Mononuclear cell (primary cell): Measurements from ENCODE around the gene DOCK6. TPM values are rescaled to one million over a fixed set of nuclear protein-coding genes. Genes with fewer than 3 reads are reported as not detected.

ENCODE experiments used
- H3K27me3 ChIP-seq: 2 replicates; pipeline ENCODE4 v1.6.0; 2011; ENCODE audit warnings: low read length, control low read depth; ENCODE audit not compliant: insufficient read depth
- H3K4me1 ChIP-seq: 2 replicates; pipeline ENCODE4 v1.5.1; 2011; ENCODE audit warnings: mild to moderate bottlenecking, low read length, control low read depth; ENCODE audit not compliant: insufficient read depth
- H3K4me3 ChIP-seq: 2 replicates; pipeline ENCODE4 v1.5.1; 2011; ENCODE audit warnings: mild to moderate bottlenecking, low read length, moderate library complexity
- H3K9me3 ChIP-seq: 2 replicates; pipeline ENCODE4 v1.5.1; 2011; ENCODE audit warnings: low read depth, mild to moderate bottlenecking, control low read depth, low read length
- total RNA-seq: library from RNA; depleted of rRNA; stranded (reverse); fragments of >200 nt; gene quantifications from one replicate; pipeline ENCODE4 v1.2.3, GENCODE V29; 2012

Gene DOCK6
- total RNA-seq, 1 donor: 0.10 TPM

DNA sequence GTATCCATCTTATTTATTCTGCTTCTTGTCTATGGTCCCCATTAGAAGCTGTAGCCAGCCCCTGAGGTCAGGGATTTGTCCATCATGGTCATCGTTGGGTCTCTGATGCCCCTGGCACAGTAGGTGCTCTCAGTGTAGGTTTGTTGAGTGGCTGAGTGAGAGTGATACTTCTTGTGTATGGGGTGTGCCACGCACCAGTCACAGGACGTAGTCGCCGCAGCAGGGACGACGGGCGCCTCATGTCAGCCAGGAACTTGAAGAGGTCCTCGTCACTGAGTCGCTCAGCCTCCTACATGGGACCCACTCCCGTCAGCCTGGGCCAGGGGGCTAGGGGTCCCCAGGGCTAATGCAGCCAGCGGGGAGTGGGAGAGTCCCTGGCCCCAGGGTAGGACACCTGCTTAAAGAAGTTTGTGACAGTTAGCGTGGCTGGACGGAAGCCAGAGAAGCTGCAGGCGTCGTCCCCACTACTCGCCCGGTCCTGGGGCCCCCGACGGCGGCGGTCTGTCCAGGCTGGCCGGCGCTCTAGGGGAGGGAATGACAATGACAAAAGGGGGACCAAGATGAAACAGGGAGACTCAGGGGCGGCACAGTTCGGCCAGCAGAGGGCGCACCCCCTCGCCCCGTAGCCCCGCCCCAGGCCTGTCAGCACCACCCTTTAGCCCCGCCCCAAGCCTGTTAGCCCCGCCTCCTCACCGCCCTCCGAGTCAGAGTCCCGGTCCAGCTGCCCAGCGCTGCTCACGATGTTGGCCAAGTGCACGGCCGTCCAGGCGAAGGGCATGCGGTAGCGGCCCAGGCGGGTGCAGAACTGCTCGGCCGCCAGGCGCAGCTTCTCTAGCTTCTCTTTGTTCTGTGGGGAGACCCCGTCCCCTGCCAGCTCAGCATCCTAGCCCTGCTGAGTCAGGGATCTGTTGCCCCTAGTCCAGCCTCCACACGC, 19.2 kb downstream of the DOCK6 start:
- H3K4me3 ChIP-seq: no peak overlapping the region
- H3K27me3 ChIP-seq: no peaks in the 10 kb centered on the region
- peaks cover 5% of the 10 kb centered on the region for H3K4me1 ChIP-seq
- H3K9me3 ChIP-seq: no peaks in the 10 kb centered on the region

DNA sequence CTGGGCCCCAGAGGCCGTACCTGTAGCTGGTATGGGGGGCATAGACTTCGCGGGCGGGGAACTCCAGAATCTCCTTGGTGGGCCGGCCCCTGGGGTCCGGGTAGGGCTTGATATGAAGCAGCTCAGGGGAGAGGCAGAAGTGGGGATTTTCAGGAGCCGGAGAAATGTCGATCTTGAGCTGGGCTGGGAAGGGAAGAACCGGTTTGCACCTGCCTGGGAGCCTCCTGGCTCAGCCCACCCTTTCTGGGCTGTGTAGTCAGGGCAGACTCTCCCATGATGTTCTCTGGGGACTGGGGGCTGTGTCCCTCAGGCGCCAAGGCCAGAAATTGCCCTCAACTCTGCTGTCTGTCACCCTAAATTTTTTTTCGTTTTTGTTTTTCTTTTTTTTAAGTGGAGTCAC, 20.3 kb downstream of the DOCK6 start:
- Histone ChIP-seq H3K9me3 (no peaks in the 10 kb centered on the region), H3K27me3 (no peaks in the 10 kb centered on the region), H3K4me1 (peaks cover 5% of the 10 kb centered on the region), H3K4me3 (no peak overlapping the region)

DNA sequence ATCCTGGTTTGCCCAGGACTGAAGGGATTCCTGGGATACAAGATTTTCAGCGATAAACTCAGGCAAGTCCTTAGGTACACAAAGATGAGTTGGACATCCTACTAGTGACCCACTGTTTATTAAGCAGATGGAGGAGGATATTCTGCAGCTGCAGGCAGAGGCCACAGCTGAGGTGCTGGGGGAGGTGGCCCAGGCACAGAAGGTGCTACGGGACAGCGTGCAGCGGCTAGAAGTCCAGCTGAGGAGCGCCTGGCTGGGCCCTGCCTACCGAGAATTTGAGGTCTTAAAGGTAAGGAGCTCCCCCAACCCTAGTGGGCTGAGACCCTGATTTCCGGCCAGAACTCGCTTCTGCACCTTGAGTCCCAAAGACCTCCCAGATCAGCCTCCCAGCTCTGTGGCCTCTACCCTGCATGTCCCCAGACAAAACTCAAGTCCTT, 22.3 kb downstream of the DOCK6 start:
- H3K27me3 ChIP-seq: no peaks in the 10 kb centered on the region
- H3K4me3 ChIP-seq: no peak overlapping the region
- H3K4me1 ChIP-seq: peaks cover 5% of the 10 kb centered on the region
- no peaks in the 10 kb centered on the region for H3K9me3 ChIP-seq

DNA sequence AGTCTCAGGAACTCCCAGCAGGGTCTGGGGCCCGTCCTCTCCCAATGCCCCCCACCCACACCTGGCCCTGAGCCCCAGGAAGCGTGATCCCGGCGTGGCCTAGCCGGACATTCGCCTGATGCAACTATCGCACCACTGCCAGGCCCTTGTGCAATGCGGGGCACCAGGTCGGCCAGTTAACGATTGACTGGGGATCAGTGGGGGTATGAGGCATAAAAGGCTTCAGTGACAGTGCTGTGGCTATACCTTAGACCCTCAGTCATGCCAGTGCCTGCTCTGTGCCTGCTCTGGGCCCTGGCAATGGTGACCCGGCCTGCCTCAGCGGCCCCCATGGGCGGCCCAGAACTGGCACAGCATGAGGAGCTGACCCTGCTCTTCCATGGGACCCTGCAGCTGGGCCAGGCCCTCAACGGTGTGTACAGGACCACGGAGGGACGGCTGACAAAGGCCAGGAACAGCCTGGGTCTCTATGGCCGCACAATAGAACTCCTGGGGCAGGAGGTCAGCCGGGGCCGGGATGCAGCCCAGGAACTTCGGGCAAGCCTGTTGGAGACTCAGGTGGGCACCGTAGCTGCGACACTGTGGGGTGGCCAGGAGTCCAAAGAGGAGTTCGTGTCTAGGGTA, 22.8 kb downstream of the DOCK6 start, which contains the start of gene ANGPTL8:
TSS of gene ANGPTL8 (plus strand) at position 243 of the 624 bp plus-strand sequence. CDS start at position 262, 19 bp downstream.
- Histone ChIP-seq H3K4me1 (peaks cover 5% of the 10 kb centered on the region), H3K4me3 (no peak within 1 kb of the TSS), H3K27me3 (no peaks in the 10 kb centered on the region), H3K9me3 (no peaks in the 10 kb centered on the region)

DNA sequence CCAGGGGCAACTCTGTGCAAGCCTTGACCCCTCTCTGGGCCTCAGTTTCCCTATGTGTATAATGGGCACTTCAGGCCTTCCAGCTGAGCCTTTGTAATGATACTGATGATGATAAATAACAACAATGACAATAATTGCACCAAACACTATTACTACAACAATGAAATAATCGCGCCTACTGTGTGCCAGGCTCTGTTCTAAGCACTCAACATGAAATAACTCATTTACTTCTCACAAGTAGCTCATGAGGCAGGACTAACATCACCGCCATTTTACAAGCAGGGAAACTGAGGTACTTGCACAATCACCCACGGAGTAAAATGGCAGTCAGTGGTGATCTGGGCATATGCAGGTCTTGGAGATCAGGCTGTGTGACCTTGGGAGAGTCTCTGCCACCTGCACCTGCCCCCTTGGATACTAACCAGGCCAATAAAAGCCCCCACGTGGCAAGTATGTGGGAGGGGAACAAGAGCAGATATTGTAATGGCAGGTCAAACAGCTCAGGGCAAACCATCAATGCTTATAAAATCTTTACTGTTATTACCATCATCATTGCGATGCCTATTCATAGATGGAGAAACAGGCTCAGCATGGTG, 23.4 kb downstream of the DOCK6 start:
- Histone ChIP-seq H3K27me3 (no peaks in the 10 kb centered on the region), H3K4me3 (no peak overlapping the region), H3K4me1 (peaks cover 5% of the 10 kb centered on the region), H3K9me3 (no peaks in the 10 kb centered on the region)

DNA sequence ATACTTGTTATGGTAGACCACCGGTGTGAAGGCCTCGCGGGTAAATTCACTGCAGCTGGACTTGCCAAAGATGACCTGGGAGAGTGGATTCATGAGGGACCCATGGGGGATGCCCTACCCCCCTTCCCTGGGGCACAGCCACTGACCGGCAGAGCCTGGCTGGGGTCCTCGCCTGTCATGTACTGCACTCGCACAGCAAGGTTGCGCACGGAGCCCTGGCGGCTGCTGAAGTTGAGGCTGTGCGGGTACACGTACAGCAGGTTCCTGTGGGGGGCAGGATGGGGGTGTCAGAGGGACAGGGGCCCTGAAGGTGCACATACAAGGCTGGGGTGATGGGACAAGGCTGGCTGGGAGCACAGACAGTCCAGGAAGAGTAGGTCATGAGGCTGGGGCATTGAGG, 24.3 kb downstream of the DOCK6 start:
- H3K4me3 ChIP-seq: no peak overlapping the region
- H3K9me3 ChIP-seq: no peaks in the 10 kb centered on the region
- H3K4me1 ChIP-seq: no peaks in the 10 kb centered on the region
- H3K27me3 ChIP-seq: no peaks in the 10 kb centered on the region

DNA sequence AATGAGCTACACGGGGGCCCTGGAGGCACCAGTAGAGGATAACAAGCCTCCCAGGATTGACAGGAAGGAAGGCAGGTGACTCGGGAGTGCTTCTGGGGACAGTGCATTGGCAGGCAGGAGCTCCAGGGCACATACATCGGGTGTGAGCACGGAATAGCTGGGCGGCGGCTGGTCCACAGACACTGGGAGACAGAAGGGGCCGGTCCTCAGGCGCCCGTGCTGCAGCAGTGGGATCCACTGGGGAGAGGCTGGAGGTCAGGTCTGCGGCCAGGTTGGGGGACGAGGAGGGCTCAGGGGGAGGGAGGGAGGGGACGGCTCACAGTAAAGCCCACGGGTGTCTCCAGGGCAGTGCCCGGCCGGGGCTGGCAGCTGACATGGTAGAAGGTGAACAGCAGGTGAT, 25.0 kb downstream of the DOCK6 start:
- Histone ChIP-seq H3K27me3 (no peaks in the 10 kb centered on the region), H3K4me3 (no peak overlapping the region), H3K9me3 (no peaks in the 10 kb centered on the region), H3K4me1 (no peaks in the 10 kb centered on the region)

DNA sequence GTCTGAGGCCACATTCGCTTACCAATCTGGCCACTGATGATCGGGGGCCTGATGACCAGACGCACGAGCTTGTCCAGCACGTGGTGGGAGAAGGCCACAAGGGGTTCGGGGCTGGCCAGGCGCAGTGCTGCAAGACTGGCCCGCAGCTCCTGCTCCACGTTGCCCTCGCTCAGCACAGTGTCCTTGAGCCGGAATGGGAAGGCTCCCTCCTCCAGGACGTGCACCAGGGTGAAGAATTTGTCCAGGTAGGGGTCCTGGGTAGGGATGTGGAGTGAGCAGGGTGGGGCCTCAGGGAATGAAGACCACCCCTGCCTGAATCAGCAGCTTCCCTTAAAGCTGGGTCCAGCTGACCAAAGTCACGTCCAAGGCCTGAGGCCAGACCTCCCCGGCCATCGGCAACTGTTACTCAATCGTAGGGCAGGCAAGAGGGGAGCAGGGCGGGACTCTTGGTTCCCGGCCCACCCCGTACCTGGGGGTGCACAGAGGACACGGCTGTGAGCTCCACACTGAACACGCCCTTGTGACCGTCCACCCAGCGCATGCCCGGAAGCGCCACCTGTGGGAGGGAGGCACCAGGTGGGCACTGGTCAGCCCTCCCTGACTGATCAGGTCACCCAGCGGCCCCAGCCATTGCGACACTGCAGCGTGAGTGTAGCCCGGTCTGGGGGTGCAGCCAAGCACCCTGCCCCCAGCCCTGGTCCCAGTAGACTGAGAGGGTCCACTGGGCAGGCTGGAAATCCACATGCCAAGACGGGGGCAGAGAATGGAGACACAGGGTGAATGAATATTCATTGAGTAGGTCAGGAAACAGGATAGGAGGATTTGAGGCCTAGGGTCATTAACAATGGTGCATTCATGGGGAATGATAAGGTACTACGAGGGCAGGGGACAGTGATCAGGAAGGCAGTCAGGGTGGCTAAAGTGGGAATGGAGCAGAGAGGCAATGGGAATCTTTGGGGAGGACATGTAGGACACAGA, 25.7 kb downstream of the DOCK6 start:
- Histone ChIP-seq H3K4me1 (no peaks in the 10 kb centered on the region), H3K27me3 (no peaks in the 10 kb centered on the region), H3K9me3 (no peaks in the 10 kb centered on the region), H3K4me3 (no peak overlapping the region)

DNA sequence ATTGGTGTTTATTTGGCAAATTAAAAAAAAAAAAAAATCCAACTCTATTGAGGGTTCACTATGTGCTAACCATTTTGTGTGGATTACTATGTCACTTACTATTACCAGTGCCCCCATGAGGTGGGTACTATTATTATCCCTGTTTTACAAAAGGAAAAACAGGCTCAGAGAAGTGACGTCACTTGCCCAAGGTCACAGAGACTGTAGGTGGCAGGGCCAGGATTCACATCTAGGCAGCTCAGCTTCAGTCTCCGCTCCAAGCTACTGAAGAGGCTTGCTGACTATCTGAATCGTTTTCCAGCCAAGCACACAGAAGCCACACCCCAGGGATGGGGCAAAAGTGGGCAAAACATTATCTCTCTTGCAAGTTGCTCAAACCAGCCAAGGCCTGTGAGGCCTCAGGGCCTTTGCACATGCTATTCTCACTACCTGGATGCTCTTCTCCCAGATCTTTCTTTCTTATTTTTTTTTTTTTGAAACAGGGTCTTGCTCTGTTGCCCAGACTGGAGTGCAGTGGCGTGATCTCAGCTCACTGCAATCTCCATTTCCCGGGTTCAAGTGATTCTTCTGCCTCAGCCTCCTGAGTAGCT, 27.7 kb downstream of the DOCK6 start:
- H3K4me3 ChIP-seq: no peak overlapping the region
- no peaks in the 10 kb centered on the region for H3K27me3 ChIP-seq
- no peaks in the 10 kb centered on the region for H3K4me1 ChIP-seq
- H3K9me3 ChIP-seq: no peaks in the 10 kb centered on the region

DNA sequence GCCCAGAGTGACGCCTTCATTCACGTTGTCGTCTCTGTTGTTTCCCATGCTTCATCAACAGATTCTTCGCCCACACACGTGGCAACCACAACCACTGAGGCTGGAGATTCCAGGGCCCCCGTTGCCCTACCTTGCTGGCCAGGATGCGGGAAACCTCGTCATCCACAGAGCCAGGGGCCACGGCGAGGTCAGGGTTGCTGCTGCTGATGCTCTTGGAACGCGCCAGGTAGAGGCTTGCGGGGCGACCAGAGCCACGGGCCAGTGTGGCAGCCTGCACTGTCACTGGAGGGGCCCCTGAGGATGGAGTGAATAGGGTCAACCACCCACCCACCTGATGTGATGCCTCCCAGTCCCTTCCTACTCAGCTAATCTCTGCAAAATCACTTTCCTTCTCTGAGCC, 29.3 kb downstream of the DOCK6 start:
- no peaks in the 10 kb centered on the region for H3K4me1 ChIP-seq
- H3K4me3 ChIP-seq: no peak overlapping the region
- no peaks in the 10 kb centered on the region for H3K27me3 ChIP-seq
- no peaks in the 10 kb centered on the region for H3K9me3 ChIP-seq

DNA sequence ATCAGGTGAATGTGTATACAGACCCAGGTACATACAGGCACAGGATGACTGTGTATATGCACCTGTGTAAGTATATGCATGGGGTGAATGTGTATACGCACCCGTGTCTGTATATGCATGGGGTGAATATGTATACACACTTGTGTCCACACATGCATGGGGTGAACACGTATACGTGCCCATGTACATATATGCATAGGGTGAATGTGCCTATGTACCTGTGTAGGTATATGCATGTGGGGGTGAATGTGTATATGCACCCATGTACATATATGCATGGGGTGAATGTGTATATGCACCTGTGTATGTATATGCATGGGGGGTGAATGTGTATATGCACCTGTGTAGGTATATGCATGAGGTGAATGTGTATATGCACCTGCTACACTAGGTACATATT, 29.8 kb downstream of the DOCK6 start:
- H3K4me3 ChIP-seq: no peak overlapping the region
- H3K9me3 ChIP-seq: no peaks in the 10 kb centered on the region
- no peaks in the 10 kb centered on the region for H3K27me3 ChIP-seq
- no peaks in the 10 kb centered on the region for H3K4me1 ChIP-seq

DNA sequence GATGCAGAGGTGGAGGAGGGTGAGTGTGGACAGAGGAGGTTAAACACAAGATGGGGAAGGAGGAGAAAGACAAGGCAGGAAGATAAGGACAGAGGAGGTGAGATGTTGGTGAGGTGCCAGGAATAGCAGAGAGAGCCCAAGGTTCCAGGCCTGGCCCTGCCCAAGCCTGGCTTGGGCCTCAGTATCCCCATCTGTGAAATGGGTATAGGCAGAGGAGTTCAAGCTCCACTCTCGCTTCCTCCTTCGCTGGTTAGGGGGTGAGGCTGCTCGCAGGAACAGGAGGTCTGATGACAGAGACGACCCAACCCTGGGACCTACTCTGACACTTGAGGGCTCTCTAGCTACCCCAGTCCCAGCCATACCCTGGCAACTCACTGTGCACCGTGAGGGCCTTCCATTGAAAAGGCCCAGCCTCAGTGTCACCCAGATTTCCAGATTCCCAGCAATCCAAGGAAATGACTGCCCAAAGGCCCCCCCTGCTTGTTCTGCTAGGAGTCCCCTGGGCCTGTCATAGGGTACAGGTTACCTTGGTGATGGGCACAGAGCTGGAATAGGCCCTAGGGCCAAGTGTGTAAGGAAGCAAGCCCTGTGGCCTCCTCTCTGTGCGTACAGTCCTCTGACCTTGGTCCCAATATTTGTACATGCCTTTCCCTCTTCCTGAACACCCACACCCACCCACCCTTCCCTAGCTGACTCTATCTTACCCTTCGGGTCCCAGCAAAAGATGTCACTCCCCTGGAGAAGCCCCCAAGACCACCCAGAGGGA, 31.5 kb downstream of the DOCK6 start:
- Histone ChIP-seq H3K27me3 (no peaks in the 10 kb centered on the region), H3K4me3 (no peak overlapping the region), H3K9me3 (no peaks in the 10 kb centered on the region), H3K4me1 (no peaks in the 10 kb centered on the region)

DNA sequence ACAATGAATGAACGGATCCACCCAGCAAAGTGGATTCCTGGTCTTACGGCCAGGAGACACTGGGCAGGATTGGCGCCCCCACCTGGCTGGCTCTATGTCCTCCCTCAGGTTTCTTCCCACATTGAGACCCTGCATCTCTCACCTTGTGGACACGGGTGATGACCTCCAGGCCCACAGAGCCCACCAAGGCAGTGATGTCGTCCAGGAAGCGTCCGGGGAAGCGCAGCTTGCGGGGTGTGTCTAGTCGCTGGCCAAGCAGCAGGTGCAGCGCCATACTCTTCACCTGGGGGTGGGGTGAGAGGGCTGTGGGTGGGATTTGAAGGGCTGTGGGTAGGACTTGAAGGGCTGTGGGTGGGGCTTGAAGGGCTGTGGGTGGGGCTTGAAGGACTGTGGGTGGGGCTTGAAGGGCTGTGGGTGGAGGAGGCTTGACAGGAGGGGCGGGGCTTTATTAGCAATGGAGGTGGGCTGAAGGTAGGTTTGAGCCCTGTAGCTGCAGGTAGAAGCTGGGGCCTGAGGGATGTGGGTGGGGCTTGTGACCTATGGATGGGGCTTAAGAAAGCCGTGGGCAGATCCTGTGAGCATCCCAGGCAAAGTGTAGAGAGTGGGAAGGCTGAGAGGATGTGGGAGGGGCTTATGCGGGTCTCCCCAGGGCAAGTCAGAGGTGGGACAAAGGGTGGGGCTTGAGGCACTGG, 35.0 kb downstream of the DOCK6 start:
- no peak overlapping the region for H3K4me3 ChIP-seq
- no peaks in the 10 kb centered on the region for H3K4me1 ChIP-seq
- no peaks in the 10 kb centered on the region for H3K27me3 ChIP-seq
- no peaks in the 10 kb centered on the region for H3K9me3 ChIP-seq
